SK-N-SH treated with all-trans-retinoic acid at 6 μM for 48 hours (cell line): ENCODE data around the gene MNX1.

ENCODE experiments used
- ATAC-seq: fragments of 200-7000 bp; cut with Tn5 transposase; 3 replicates; pipeline ENCODE4 v1.9.1; 2020; ENCODE audit warnings: mild to moderate bottlenecking, moderate library complexity
- ARNTL ChIP-seq: fragments of 450-650 bp; formaldehyde crosslinking; IDR thresholded peaks from 2 replicates; pipeline ENCODE4 v1.5.0; 2020; ENCODE audit warnings: low read depth, mild to moderate bottlenecking, moderate library complexity, borderline replicate concordance
- BACH2 ChIP-seq: fragments of 250-450 bp; sonication (Bioruptor Pico); IDR thresholded peaks from 2 replicates; pipeline ENCODE4 v1.9.0; 2021; ENCODE audit warnings: mild to moderate bottlenecking, borderline replicate concordance
- CSDC2 ChIP-seq: fragments of 250-450 bp; sonication (Bioruptor Pico); IDR thresholded peaks from 2 replicates; pipeline ENCODE4 v1.5.0; 2020; ENCODE audit warnings: mild to moderate bottlenecking, moderate library complexity
- ESRRG ChIP-seq: fragments of 250-450 bp; sonication (Bioruptor Pico); IDR thresholded peaks from 2 replicates; pipeline ENCODE4 v1.6.1; 2021; ENCODE audit warnings: mild to moderate bottlenecking
- GLIS3 ChIP-seq: fragments of 250-450 bp; sonication (Bioruptor Pico); IDR thresholded peaks from 2 replicates; pipeline ENCODE4 v1.5.0; 2020; ENCODE audit warnings: mild to moderate bottlenecking, moderate library complexity
- OSR1 ChIP-seq: fragments of 250-450 bp; sonication (Bioruptor Pico); IDR thresholded peaks from 2 replicates; pipeline ENCODE4 v1.8.0; 2022; ENCODE audit warnings: moderate library complexity, mild to moderate bottlenecking, inconsistent platforms
- PPARA ChIP-seq: fragments of 250-450 bp; sonication (Bioruptor Pico); IDR thresholded peaks from 2 replicates; pipeline ENCODE4 v1.5.0; 2020; ENCODE audit warnings: mild to moderate bottlenecking, borderline replicate concordance
- SNAI2 ChIP-seq: fragments of 250-450 bp; sonication (Bioruptor Pico); IDR thresholded peaks from 2 replicates; pipeline ENCODE4 v1.5.0; 2020; ENCODE audit warnings: mild to moderate bottlenecking, moderate library complexity
- TCF4 ChIP-seq: fragments of 250-450 bp; sonication (Bioruptor Pico); IDR thresholded peaks from 2 replicates; pipeline ENCODE4 v1.8.0; 2021; ENCODE audit warnings: mild to moderate bottlenecking, moderate library complexity, borderline replicate concordance
- ZC3H10 ChIP-seq: fragments of 250-450 bp; sonication (Bioruptor Pico); IDR thresholded peaks from 2 replicates; pipeline ENCODE4 v1.5.1; 2021; ENCODE audit warnings: mild to moderate bottlenecking, moderate library complexity
- ZFP3 ChIP-seq: fragments of 250-450 bp; sonication (Bioruptor Pico); IDR thresholded peaks from 2 replicates; pipeline ENCODE4 v1.5.0; 2020; ENCODE audit warnings: mild to moderate bottlenecking, moderate library complexity
- ZNF565 ChIP-seq: fragments of 450-650 bp; formaldehyde crosslinking; conservative IDR thresholded peaks from 2 replicates; pipeline ENCODE4 v1.5.0; 2020; ENCODE audit warnings: low read depth, mild to moderate bottlenecking, moderate library complexity
- ZNF70 ChIP-seq: fragments of 450-650 bp; formaldehyde crosslinking; IDR thresholded peaks from 2 replicates; pipeline ENCODE4 v1.5.0; 2020; ENCODE audit warnings: mild to moderate bottlenecking, moderate library complexity
- ZNF8 ChIP-seq: fragments of 450-650 bp; formaldehyde crosslinking; IDR thresholded peaks from 2 replicates; pipeline ENCODE4 v1.5.0; 2020; ENCODE audit warnings: mild to moderate bottlenecking, moderate library complexity
- TF ChIP-seq, protein P1 (sequence below): fragments of 250-450 bp; sonication (Bioruptor Pico); IDR thresholded peaks from 2 replicates; pipeline ENCODE4 v1.8.0; 2021; ENCODE audit warnings: low read depth, mild to moderate bottlenecking, moderate library complexity, borderline replicate concordance
- TF ChIP-seq, protein P2 (sequence below): fragments of 250-450 bp; sonication (Bioruptor Pico); IDR thresholded peaks from 2 replicates; pipeline ENCODE4 v1.5.0; 2020; ENCODE audit warnings: mild to moderate bottlenecking, moderate library complexity
- TF ChIP-seq, protein P3 (sequence below): fragments of 250-450 bp; sonication (Bioruptor Pico); IDR thresholded peaks from 2 replicates; pipeline ENCODE4 v1.5.1; 2021; ENCODE audit warnings: mild to moderate bottlenecking, moderate library complexity
- TF ChIP-seq, protein P4 (sequence below): fragments of 250-450 bp; sonication (Bioruptor Pico); IDR thresholded peaks from 2 replicates; pipeline ENCODE4 v1.8.0; 2020; ENCODE audit warnings: mild to moderate bottlenecking, moderate library complexity, borderline replicate concordance

MNX1 gene

DNA sequence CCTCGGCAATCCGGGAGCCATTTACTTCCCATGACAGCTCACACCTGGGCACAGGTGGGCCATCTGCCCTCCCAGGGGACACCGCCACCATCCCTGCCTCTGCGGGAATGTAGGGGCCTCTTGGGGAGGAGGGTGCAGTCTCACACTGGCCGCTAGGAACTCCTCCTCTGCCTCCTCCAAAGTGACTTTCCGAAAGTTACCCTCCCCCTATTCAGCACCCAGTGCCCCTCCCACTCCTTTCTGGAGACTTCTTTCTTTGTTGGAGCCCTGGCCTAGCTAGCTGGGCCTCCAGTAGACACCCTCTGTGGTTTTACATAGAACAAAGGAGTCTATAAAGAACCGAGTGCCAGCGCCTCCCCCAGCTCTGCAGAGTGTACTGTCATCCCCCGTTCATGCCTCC lies 45.8 kb upstream of the MNX1 start:
- peak; percentile 26; the same call in 1 of the 3 replicates for ATAC-seq
- TF ChIP-seq ZC3H10 (CRISPR knock-in tag) (no peak), ESRRG (CRISPR knock-in tag) (no peak), ZNF565 (CRISPR knock-in tag) (no peak), CSDC2 (no peak)
- TF ChIP-seq, protein P1, sequence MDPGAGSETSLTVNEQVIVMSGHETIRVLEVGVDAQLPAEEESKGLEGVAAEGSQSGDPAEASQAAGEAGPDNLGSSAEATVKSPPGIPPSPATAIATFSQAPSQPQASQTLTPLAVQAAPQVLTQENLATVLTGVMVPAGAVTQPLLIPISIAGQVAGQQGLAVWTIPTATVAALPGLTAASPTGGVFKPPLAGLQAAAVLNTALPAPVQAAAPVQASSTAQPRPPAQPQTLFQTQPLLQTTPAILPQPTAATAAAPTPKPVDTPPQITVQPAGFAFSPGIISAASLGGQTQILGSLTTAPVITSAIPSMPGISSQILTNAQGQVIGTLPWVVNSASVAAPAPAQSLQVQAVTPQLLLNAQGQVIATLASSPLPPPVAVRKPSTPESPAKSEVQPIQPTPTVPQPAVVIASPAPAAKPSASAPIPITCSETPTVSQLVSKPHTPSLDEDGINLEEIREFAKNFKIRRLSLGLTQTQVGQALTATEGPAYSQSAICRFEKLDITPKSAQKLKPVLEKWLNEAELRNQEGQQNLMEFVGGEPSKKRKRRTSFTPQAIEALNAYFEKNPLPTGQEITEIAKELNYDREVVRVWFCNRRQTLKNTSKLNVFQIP: no peak

DNA sequence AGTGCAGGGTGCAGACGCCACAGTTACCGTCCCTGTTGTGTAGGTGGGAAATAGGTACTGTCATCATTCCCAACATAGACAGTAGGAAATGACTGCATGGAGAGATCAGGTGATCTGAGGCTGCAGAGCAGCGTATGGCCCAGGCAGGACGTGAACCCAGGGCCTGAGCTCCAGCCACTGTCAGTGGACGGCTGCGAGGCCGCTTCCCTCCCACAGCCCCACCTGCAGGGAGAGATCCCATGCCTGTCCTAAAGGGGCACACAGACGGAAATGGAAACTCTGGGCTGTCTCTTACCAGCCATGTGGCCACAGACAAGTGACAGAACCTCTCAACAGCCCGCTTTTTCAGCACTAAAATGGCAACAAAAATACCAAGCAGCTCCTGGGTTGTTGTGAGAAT lies 44.5 kb upstream of the MNX1 start:
- TF ChIP-seq ZNF70 (CRISPR knock-in tag) (no peak), ZNF565 (CRISPR knock-in tag) (no peak)
- no peak for ATAC-seq

DNA sequence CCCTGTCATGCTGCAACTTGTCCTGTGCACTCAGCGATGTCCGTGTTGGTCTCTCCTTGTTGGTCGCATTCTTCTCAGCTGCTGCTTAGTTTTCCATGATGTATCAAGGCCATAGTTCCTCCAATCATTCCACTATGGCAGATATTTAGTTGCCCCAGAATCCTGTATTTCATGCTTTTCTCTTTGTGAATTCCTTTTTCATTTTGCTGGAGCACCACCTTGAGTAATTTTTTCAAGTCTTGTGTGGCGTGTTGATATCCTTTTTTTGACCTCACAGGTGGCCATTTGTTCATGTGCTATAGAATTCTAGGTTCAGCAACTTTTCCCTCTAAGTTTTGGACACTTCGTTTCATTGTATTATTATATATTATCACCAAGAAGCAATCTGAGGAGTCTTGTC lies 42.7 kb upstream of the MNX1 start:
- no peak for ATAC-seq
- TF ChIP-seq ZFP3 (CRISPR knock-in tag): no peak
- no peak for TF ChIP-seq OSR1 (CRISPR knock-in tag)
- no peak for TF ChIP-seq TCF4 (CRISPR knock-in tag)
- TF ChIP-seq, protein P2, sequence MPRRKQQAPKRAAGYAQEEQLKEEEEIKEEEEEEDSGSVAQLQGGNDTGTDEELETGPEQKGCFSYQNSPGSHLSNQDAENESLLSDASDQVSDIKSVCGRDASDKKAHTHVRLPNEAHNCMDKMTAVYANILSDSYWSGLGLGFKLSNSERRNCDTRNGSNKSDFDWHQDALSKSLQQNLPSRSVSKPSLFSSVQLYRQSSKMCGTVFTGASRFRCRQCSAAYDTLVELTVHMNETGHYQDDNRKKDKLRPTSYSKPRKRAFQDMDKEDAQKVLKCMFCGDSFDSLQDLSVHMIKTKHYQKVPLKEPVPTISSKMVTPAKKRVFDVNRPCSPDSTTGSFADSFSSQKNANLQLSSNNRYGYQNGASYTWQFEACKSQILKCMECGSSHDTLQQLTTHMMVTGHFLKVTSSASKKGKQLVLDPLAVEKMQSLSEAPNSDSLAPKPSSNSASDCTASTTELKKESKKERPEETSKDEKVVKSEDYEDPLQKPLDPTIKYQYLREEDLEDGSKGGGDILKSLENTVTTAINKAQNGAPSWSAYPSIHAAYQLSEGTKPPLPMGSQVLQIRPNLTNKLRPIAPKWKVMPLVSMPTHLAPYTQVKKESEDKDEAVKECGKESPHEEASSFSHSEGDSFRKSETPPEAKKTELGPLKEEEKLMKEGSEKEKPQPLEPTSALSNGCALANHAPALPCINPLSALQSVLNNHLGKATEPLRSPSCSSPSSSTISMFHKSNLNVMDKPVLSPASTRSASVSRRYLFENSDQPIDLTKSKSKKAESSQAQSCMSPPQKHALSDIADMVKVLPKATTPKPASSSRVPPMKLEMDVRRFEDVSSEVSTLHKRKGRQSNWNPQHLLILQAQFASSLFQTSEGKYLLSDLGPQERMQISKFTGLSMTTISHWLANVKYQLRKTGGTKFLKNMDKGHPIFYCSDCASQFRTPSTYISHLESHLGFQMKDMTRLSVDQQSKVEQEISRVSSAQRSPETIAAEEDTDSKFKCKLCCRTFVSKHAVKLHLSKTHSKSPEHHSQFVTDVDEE (CRISPR knock-in tag): no peak
- no peak for TF ChIP-seq ESRRG (CRISPR knock-in tag)
- TF ChIP-seq, protein P1: no peak
- TF ChIP-seq ZC3H10 (CRISPR knock-in tag): no peak
- TF ChIP-seq GLIS3 (CRISPR knock-in tag): no peak
- TF ChIP-seq BACH2 (CRISPR knock-in tag): no peak
- no peak for TF ChIP-seq ARNTL
- no peak for TF ChIP-seq PPARA (CRISPR knock-in tag)
- TF ChIP-seq, protein P3, sequence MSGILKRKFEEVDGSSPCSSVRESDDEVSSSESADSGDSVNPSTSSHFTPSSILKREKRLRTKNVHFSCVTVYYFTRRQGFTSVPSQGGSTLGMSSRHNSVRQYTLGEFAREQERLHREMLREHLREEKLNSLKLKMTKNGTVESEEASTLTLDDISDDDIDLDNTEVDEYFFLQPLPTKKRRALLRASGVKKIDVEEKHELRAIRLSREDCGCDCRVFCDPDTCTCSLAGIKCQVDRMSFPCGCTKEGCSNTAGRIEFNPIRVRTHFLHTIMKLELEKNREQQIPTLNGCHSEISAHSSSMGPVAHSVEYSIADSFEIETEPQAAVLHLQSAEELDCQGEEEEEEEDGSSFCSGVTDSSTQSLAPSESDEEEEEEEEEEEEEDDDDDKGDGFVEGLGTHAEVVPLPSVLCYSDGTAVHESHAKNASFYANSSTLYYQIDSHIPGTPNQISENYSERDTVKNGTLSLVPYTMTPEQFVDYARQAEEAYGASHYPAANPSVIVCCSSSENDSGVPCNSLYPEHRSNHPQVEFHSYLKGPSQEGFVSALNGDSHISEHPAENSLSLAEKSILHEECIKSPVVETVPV: no peak
- no peak for TF ChIP-seq ZNF70 (CRISPR knock-in tag)
- no peak for TF ChIP-seq CSDC2
- TF ChIP-seq ZNF565 (CRISPR knock-in tag): no peak
- TF ChIP-seq, protein P4, sequence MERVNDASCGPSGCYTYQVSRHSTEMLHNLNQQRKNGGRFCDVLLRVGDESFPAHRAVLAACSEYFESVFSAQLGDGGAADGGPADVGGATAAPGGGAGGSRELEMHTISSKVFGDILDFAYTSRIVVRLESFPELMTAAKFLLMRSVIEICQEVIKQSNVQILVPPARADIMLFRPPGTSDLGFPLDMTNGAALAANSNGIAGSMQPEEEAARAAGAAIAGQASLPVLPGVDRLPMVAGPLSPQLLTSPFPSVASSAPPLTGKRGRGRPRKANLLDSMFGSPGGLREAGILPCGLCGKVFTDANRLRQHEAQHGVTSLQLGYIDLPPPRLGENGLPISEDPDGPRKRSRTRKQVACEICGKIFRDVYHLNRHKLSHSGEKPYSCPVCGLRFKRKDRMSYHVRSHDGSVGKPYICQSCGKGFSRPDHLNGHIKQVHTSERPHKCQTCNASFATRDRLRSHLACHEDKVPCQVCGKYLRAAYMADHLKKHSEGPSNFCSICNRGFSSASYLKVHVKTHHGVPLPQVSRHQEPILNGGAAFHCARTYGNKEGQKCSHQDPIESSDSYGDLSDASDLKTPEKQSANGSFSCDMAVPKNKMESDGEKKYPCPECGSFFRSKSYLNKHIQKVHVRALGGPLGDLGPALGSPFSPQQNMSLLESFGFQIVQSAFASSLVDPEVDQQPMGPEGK (CRISPR knock-in tag): no peak
- no peak for TF ChIP-seq ZNF8 (CRISPR knock-in tag)

DNA sequence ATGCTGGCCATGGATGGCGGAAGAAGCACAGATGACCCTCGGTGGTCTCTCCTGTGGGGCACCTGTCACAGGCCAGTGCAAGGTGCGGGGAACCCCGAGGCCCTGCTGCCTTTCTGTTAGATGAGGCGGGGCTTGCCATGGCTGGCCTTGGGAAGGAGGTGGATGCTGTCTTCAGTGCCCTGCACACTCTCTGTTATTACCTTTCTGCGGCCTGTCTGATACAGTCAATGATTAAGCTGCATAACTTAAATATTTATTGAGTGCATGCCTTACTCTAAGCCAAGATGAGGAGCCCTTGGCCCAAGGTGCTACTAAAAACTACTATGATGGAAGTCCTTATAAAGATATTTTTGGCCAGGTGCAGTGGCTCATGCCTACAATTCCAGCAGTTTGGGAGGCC lies 36.7 kb upstream of the MNX1 start:
- ATAC-seq: no peak
- TF ChIP-seq SNAI2 (CRISPR knock-in tag) (no peak), ZNF8 (CRISPR knock-in tag) (no peak), ESRRG (CRISPR knock-in tag) (no peak), ZFP3 (CRISPR knock-in tag) (no peak), CSDC2 (no peak), ZC3H10 (CRISPR knock-in tag) (no peak)
- TF ChIP-seq, protein P1: no peak
- TF ChIP-seq, all 23 proteins: peak for 0
